Mammary epithelial cell (primary cell): ENCODE measurements around the gene ETAA1.

ENCODE experiments used
- EZH2 ChIP-seq: IDR thresholded peaks from 2 replicates; pipeline ENCODE4 v1.6.1; 2012; ENCODE audit warnings: low read length, inconsistent platforms, borderline replicate concordance
- TF ChIP-seq, protein P1 (sequence below), 2 donors: IDR thresholded peaks in 1 of 2; conservative IDR thresholded peaks in 1 of 2; 2 replicates each; pipeline ENCODE4 v1.5.1; 2011 to 2012; ENCODE audit warnings: inconsistent platforms in 2 of 2, low read length in 2 of 2, mild to moderate bottlenecking in 2 of 2, control low read depth in 1 of 2, low read depth in 1 of 2; ENCODE audit not compliant: insufficient read depth in 1 of 2; ENCODE audit errors: extremely low read depth in 1 of 2

- TF ChIP-seq, protein P1, sequence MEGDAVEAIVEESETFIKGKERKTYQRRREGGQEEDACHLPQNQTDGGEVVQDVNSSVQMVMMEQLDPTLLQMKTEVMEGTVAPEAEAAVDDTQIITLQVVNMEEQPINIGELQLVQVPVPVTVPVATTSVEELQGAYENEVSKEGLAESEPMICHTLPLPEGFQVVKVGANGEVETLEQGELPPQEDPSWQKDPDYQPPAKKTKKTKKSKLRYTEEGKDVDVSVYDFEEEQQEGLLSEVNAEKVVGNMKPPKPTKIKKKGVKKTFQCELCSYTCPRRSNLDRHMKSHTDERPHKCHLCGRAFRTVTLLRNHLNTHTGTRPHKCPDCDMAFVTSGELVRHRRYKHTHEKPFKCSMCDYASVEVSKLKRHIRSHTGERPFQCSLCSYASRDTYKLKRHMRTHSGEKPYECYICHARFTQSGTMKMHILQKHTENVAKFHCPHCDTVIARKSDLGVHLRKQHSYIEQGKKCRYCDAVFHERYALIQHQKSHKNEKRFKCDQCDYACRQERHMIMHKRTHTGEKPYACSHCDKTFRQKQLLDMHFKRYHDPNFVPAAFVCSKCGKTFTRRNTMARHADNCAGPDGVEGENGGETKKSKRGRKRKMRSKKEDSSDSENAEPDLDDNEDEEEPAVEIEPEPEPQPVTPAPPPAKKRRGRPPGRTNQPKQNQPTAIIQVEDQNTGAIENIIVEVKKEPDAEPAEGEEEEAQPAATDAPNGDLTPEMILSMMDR (conservative IDR thresholded peaks at IDR 0.05 in 1 of 2, IDR thresholded peaks at IDR 0.05 in 1 of 2; ENCODE audit: extremely low read depth in 1 of 2, insufficient read depth in 1 of 2, low read depth in 1 of 2, low read length in 2 of 2) = no peak
- no peak for TF ChIP-seq EZH2
Observed at GRCh38 chr2:67416136-67416535, 19.0 kb downstream of the ETAA1 start.
